ENCODE measurements around the gene ZNF710.
"Not testable (repeated sequence)": the region's sequence is repeated elsewhere in the genome, so short reads cannot be mapped to it uniquely, and the experiment has no call there.

ZNF710 gene, protein sequence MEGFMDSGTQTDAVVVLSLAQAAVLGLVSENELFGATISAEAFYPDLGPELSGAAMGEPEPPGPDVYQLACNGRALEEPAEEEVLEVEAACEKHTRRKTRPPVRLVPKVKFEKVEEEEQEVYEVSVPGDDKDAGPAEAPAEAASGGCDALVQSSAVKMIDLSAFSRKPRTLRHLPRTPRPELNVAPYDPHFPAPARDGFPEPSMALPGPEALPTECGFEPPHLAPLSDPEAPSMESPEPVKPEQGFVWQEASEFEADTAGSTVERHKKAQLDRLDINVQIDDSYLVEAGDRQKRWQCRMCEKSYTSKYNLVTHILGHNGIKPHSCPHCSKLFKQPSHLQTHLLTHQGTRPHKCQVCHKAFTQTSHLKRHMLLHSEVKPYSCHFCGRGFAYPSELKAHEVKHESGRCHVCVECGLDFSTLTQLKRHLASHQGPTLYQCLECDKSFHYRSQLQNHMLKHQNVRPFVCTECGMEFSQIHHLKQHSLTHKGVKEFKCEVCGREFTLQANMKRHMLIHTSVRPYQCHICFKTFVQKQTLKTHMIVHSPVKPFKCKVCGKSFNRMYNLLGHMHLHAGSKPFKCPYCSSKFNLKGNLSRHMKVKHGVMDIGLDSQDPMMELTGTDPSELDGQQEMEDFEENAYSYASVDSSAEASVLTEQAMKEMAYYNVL

DNA sequence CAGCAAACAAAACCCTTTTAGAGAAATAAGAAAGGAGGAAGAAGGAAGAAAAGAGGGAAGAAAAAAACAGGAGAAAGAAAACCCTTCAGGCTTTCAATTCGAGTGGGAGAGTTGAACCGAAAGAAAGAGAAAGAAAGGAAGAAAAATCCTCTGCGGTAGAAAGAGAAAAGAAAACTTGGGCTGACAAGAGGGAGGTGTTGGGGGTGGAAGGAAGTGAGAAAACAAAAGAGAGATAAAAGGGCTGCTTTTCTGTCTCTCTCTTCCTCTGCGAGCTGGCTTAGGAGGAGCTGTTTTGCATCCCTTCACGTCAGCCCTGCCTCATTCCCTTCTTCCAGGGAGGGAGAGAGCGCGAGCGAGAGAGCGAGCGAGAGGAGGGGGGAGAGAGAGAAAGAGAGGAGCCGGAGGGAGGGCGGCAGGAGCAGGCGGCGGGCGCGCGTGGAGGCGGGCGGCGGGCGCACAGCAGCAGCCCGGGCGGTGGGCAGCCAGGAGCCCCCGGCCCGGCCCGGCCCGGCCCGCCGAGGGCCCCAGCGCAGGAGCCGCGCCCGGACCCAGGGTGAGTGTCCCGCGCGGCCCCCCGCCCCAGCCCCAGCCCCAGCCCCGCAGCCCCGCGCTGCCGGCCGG lies at the start of gene ZNF710:
Gene ZNF710, plus strand, starts transcription at position 263 of the 621 bp plus-strand sequence. CDS start 65,814 bp downstream, outside the sequence.
- DNase-seq (ENCODE audit: low read depth, low spot score) = peak; percentile 69

DNA sequence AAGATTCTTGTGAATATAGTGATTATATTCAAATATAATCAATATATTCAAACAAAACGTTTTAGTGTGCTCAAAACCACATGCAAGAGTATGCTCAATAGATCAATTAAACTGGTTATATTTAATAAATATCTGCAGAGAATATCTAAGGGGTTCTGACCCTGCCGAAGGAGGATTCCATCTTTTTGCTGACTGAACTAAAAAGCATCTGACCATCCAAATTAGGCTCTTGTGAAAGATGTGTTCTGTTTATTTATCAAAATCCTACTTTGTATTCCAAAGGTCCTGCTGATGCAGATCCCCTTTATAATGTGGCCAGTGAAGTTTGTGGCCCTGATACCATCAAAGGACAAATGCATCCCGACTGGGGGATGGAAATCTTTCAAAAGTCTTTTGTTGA lies 46.6 kb upstream of the ZNF710 start:
- DNase-seq (ENCODE audit: low read depth, low spot score) = no peak

DNA sequence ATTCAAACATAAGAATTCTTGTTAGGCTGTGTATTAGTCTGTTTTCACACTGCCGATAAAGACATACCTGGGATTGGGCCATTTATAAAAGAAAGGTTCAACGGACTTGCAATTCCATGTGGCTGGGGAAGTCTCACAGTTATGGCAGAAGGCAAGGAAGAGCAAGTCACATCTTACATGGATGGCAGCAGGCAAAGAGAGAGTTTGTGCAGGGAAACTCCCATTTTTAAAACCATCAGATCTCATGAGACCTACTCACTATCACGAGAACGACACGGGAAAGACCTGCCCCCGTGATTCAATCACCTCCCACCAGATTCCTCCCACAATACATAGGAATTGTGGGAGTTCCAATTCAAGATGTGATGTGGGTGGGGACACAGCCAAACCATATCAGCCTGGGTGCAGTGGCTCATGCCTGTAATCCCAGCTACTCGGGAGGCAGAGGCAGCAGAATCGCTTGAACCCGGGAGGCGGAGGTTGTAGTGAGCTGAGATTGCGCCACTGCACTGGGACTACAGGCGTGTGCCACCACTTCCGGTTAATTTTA lies 45.6 kb upstream of the ZNF710 start:
- DNase-seq (ENCODE audit: low read depth, low spot score) = not testable (repeated sequence)

DNA sequence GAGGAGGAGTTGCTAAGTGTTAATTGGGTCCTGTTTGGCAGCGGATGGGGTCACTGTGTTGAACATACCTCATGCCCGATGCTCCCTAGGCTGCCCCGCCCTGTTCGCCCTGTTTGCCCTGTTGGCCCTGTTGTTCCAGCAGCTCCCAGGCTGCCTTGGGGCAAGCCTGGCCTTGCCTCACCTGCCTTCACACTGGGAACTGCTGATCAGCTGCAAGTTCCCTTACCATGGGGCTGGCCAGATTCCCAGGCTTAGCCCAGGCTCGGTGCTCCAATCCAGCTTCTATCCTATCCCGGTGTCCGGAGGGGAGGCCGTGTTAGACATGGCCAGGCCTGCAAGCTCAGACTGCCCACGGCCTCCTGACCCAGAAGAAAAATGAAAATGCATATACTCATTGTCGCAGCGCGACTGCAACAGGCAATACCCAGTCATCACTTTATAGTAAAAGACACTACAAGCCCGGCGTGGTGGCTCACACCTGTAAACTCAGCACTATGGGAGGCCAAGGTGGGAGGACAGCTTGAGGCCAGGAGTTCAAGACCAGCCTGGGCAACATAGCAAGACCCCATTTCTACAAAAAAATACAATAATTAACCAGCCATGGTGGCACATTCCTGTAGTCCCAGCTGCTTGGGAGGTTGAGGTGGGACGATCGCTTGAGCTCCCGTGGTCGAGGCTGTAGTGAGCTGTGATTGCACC lies 42.9 kb upstream of the ZNF710 start:
- peak; percentile 87 for DNase-seq (ENCODE audit: low read depth, low spot score)

DNA sequence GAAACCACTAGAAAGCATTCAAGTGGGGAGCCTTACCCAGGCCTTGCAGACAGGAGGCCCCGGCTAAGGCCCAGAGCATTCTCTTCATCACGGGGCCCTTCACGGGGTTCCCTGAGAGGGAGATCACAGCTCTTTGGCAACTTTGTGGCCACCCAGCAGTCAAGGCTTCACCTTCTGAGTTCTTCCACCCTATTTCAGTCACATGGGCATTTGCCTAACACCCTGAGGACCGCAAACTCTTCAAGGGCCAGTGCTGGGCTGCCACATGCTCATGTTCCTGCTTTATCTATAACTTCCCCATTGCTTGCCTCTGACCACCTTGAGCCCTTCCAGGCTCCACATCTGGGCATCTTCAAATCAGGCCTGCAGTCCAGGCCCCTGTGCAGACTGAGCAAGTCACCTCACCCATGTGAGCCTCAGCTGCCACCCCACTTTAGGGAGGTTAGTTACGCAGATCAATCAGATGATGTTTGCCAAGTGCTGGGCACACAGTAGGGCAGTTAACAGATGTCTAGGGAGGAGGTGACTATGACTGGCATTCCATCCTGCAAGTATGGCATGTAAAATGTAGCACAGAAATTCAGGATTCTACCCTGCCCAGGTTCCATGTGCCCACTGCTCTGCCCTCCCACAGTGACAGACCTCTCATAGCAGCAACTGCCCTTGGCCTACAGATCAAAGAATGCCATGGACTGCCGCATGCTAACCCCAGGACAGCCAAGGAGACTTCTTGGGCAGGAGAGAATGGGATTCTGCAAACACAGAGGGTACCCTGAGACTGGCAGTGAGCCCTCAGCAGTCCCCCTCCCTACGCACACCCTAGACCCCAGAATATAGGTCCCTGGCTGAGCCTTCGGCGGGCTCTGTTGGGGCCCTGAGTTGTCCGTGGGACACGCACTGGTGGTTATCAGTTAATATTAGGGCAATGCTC lies 37.6 kb upstream of the ZNF710 start:
- DNase-seq (ENCODE audit: low read depth, low spot score) = no peak

DNA sequence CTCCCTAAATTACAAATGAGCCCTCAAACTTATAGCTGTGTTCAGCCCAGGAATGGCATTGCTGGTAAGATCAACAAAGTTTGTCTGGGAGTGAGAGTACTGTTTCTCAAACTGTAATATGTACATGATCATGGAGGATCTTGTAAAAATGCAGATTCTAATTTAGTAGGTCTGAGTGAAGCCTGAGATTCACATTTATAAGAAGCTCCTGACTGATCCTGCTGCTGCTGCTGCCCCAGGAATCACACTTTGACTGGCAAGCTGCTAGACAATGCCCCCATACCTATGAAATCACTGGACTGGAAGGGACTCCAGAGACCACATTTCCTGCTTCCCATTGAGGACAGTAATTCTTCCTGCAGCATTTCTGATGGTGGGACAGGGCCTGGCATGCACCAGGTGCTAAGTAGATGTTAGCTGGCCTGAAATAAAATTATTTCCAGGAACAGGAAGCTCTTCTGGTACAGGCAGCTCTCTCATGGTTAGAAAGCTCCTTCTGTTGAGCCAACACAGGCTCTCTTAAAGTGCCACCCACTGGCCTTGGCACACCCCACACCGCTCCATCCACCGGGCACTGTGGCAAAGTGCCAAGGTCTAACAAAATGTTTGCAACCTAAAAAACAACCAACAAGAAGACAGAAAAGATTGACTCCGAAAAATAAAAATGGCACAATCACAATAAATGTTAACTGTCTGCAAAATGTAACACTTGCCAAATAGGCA lies 36.7 kb upstream of the ZNF710 start:
- DNase-seq (ENCODE audit: low read depth, low spot score) = no peak

DNA sequence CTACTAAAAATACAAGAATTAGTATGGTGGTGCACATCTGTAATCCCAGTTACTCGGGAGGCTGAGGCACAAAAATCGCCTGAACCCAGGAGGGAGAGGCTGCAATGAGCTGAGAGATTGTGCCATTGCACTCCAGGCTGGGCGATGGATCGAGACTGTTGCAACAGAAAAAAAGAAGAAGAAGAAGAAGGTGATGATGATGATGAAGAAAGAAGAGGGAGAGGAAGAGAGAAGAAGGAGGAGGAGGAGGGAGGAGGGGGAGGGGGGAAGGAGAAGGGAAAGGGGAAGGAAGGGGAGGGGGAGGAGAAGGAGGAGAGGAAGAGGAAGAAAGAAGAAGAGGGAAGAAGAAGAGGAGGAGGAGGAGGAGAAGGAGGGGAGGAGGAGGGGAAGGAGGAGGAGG lies 33.2 kb upstream of the ZNF710 start:
- no peak for DNase-seq (ENCODE audit: low read depth, low spot score)

DNA sequence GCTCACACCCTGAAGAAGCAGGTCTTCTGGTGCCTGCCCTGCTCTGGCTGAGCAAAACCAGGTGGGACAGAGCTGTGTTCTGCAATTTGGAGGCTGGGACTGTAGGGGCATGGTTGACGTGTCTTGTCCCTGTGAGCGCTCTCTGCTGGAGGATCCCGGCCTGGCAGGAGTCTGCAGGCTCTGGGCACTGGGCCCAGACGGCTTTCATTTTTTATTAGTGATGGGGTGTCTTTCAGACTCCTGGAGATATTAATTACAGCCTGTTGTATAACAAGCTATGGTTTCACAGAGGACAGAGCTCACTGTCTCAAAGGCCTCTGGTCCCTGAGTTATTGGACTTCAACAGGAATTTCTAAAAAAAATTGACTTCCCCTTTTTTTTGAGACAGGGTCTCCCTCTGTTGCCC lies 29.5 kb upstream of the ZNF710 start:
- peak; percentile 82 for DNase-seq (ENCODE audit: low read depth, low spot score)

DNA sequence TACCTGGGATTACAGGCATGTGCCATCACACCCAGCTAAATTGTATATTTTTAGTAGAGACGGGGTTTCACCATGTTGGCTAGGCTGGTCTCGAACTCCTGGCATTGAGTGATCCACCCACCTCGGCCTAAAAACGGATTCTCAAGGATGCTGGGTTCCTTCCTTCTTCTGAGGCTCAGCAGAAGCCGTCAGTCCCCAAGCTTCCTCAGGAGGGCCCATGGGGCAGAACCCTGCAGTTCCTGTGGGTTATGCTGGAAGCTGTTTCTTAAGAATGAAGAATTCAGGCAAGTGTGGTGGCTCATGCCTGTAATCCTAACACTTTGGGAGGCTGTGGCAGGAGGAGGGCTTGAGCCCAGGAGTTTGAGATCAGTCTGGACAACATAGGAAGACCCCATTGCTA lies 29.0 kb upstream of the ZNF710 start:
- no peak for DNase-seq (ENCODE audit: low read depth, low spot score)

DNA sequence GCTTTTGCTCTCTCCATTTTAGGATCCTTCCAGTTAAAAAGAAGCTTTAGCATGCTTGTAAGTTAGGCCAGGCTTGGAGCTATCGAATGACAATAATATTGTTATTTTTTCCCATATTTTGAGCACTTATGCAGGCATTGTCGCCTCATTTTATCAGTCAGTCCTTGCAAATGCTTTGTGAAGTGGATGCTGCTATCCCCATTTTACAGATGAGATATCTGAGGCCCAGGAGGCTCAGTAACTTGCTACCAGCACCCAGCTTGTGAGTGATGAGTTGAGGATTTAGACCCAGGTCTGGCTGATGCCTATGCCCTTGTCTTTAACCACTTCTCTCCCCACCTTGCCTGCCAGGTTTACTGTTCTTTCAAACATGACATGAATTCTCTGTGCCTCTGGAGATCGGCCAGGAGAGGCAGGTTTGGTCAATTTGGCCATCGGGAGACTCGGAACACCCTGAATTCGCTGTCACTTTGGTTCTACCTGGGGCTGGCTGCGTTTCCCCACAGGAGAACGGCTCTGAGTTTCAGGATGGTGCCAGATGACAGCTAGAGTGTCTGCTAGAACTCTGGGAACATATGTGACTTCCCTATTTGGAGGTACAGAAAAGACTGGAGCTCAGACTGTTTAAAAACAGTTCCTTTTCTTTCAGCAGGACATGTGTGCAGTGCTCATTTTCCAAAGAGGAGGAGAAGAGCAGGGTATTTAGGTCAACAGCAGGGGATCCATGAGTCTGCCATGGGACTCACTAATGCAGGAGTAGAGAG lies 25.5 kb upstream of the ZNF710 start:
- DNase-seq (ENCODE audit: low read depth, low spot score) = no peak

DNA sequence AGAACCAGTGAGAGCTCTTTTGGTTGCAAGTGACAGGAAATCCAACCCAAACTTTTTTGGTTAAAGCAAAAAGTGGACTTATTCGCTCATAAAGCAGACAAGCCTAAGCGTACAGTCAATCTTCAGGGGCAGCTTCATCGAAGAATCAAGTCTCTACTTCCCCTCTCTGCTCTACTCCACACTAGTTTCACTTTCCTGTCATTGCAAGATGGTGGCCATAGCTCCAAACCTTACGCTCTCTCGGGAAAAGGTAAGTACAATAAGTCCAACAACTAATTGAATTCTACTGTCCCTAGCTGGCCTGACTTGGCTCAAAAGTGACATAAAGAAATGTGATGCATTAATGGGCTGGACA lies 24.9 kb upstream of the ZNF710 start:
- DNase-seq (ENCODE audit: low read depth, low spot score) = no peak

DNA sequence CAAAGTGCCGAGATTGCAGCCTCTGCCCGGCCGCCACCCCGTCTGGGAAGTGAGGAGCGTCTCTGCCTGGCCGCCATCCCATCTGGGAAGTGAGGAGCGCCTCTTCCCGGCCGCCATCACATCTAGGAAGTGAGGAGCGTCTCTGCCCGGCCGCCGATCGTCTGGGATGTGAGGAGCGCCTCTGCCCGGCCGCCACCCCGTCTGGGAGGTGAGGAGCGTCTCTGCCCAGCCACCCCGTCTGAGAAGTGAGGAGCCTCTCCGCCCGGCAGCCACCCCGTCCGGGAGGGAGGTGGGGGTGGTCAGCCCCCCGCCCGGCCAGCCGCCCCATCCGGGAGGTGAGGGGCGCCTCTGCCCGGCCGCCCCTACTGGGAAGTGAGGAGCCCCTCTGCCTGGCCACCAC lies 23.3 kb upstream of the ZNF710 start:
- not testable (repeated sequence) for DNase-seq (ENCODE audit: low read depth, low spot score)

DNA sequence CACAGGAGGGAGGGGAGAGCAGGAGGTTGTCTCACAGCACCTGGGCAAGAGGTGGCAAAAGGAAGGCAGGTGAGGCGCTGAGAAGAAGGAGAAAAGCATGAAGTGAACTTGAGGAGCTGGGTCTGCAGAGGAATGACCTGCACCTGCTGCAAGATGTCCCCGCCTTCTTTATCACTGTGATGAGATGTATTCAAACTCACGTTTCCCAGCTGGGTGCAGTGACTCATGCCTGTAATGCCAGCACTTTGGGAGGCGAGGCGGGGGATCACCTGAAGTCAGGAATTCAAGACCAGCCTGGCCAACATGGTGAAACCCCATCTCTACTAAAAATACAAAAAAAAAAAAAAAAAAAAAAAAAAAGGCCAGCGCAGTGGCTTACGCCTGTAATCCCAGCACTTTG lies 22.2 kb upstream of the ZNF710 start:
- no peak for DNase-seq (ENCODE audit: low read depth, low spot score)

DNA sequence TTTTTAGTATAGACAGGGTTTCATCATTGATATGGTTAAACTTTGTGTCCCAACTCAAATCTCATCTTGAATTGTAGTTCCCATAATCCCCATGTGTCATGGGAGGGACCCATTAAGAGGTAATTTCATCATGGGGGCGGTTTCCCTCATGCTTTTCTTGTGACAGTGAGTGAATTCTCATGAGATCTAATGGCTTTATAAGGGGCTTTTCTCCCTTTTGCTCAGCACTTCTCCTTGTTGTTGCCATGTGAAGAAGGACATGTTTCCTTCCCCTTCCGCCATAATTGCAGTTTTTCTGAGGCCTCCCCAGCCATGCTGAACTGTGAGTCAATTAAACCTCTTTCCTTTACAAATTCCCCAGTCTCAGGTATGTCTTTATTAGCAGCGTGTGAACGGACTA lies 20.2 kb upstream of the ZNF710 start:
- no peak for DNase-seq (ENCODE audit: low read depth, low spot score)

DNA sequence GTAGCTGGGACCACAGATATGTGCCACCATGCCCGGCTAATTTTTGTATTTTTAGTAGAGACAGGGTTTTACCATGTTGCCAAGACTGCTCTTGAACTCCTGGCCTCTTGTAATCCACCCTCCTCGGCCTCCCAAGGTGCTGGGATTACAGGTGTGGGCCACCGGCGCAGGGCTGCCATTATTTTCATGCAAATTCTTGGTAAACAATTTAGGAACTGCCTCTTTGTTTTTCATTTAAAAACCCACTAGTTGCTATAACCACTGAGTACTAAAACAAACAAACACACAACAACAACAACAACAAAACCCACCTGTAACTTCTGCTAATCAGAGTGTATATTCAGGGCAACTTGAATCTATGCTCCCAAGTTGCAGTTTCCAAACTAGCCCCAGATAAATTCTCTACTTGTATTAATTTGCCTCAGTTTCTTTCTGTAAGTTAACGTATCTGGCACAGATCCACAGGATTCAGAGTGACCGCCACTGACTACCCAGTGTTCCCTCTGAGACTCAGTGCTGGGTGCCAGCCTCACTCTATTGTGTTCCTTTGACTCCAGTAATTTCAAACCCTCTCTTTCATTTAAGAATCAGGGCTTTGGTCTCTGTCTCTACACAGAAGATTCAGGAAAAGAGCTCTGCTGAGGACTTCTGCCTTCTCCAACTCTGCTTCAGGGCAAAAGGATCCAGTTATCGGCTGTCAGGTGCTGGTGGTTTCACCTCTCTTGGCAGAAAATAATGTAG lies 18.6 kb upstream of the ZNF710 start:
- DNase-seq (ENCODE audit: low read depth, low spot score) = no peak

DNA sequence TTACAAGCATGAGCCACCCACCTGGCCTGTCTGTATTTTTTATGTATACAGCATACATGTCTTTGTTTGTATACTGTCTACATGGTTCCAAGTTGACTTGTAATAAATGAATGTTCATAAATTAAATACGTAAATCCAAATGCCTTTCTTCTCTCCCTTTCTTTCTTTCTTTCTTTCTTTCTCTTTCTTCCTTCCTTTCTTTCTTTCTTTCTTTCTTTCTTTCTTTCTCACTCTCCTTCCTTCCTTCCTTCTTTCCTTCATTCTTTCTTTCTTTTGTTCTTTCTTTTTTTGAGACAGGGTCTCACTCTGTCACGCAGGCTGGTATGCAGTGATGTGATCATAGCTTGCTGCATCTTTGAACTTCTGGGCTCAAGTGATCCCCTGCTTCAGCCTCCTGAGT lies 17.1 kb upstream of the ZNF710 start:
- DNase-seq (ENCODE audit: low read depth, low spot score) = no peak

DNA sequence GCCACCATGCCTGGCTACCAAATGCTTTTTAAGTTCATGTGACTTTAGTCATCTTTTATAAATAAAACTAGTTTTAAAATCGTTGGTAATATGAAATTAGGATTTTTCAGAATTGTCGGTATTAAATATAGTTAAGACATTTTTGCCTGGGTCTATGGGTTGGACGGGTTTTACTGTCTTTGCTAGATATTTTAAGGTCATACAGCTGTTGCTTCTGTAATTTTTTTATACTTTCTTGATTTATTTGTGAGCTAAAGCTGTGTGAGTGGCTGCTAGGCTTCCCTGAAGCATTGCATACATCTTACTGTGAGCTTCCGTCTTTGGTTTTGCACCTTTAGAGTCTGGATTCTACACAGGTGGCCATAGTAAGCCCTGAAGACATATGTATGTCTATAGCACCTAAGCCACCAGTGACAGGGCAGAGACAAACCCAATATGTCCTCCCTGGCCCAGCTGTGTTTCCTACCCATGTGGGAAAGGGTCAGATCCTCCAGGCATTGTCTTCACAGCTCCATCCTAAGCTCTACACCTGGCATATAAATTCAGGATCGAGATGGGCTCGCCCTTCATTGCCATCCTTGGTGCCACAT lies 16.6 kb upstream of the ZNF710 start:
- DNase-seq (ENCODE audit: low read depth, low spot score) = no peak

DNA sequence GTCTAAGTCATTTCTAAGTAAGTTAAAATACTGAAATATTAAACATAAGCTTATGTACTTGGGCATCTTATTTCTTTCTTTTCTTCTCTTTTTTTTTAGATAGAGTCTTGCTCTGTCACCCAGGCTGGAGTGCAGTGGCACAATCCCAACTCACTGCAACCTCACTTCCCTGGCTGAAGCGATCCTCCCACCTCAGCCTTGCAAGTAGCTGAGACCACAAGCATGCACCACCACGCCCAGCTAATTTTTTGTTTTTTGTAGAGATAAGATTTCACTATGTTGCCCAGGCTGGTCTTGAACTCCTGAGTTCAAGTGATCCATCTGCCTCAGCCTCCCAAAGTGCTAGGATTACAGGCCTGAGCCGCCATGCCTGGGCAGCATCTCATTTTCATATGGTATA lies 16.0 kb upstream of the ZNF710 start:
- DNase-seq (ENCODE audit: low read depth, low spot score) = no peak
